Hepatic stellate cell (primary cell): Measurements from ENCODE around the gene C19orf44.

ENCODE experiments used
- DNase-seq: peaks from one replicate; pipeline ENCODE4 v3.0.0; 2011; ENCODE audit warnings: low spot score

C19orf44 gene

DNA sequence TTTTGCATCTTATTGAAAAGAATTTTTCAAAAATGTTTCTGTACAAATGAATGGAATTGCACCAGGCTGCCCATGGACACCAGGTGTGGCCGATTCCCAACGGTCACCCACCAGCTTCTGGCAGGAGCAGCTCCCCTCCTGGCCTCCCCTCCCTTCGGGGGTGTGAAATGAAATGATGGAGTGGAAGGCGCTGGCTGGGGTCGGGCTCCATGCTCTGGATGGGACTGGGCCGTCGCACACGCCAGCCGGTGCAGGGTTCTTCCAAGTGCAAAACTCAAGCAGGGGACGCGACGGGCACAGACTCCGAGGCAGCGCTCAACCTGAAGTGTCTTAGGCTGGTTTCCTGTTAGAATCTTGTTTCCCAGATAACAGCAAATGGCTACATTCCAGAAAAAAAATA, 21.9 kb downstream of the C19orf44 start:
- DNase-seq = no peak

DNA sequence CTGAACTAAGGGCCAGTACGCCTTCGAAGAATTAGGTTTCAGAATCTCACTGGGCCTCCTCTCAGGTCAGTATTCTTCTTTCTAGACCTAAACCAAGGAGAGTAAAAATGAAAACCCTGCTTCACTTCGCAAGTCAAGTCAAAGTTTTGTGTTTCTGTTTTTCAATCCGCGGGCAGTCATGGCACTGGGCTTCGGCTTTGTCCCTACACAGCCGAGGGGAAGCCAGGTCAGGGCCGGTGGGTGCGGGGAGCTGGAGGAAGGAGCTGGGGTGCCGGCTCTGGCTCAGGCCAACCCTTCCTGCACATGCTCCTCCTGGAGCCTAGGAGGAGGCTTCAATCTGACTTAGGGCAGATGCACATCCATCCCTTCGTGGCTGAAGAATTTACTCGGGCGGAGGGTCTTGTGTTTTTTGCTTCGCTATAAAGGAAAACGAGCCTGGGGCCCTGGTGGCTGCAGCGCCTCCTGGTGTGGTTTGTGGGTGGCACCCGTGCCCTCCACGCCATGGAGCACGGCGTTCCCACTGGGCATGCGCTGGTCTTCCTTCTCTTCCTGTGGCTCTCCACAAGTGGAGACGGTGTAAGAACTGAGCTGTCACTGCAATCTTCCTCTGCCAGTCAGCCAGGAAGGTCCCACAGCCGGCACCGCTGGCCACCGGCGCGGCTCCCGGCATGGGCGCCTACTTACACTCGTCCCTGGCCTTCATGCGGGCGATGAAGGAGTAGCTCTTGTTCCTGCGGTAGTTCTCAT, 22.5 kb downstream of the C19orf44 start:
- no peak for DNase-seq

DNA sequence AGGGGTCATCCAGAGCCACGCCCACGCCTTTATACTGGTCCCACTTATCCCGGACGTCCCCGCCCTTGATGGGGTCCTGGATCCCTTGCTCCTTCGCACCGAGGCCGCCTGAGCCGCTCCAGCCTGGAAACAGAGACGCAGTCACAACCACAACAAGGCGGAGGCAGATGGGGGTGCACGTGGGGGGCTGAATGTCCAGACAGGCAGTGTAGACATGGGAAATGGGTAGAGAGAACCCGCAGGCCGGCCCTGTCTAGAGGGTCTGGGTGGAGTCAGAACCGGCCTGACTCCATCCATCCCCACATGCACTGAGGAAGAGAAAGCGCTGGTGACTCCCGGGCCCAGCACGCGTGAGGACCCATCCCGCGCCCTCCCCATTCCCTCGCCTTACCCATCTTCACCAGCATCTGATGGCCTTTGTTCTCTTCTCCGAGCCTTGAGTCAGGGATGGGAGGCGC, 23.1 kb downstream of the C19orf44 start:
- DNase-seq = no peak

DNA sequence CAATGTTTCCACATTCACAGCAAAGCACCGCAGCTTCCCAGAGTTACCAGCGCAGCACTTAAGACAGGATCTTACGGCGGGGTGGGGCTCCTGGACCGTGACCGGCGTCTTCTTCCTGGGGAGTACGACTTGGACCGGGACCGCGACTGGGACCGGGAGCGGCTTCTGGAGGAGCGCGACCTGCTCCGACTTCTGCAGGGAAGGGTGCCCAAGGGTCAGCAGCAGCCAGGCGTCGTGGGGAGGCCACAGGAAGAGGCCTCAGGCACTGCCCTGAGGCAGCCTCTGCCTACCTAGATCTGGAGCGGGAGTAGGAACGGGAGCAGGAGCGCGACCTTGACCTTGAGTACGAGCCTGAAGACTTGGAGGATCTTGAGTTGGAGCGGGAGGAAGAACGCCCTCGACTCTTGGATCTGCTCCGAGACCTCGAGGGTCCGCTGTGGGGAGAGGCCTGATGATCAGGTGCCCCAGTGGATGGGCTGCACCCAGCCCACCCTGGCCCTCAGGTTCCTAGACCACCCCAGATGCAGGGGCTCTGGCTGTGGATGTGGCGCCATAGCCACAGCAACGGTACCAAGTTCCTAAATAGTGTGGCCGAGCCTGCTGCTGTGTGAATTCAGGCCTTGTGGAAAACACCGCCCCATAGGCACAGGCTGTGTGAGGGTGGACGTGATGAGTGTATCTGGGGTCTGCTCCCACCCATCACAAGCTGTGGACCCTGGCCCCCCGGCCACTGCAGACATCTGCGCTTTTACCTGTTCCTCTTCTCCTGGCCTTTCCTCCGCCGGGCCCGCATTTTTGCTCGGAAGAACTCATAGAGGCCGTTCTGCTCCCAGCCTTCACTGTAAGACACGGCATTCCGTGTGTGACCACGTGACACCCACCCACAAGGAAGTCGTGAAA, 24.1 kb downstream of the C19orf44 start:
- DNase-seq = no peak

DNA sequence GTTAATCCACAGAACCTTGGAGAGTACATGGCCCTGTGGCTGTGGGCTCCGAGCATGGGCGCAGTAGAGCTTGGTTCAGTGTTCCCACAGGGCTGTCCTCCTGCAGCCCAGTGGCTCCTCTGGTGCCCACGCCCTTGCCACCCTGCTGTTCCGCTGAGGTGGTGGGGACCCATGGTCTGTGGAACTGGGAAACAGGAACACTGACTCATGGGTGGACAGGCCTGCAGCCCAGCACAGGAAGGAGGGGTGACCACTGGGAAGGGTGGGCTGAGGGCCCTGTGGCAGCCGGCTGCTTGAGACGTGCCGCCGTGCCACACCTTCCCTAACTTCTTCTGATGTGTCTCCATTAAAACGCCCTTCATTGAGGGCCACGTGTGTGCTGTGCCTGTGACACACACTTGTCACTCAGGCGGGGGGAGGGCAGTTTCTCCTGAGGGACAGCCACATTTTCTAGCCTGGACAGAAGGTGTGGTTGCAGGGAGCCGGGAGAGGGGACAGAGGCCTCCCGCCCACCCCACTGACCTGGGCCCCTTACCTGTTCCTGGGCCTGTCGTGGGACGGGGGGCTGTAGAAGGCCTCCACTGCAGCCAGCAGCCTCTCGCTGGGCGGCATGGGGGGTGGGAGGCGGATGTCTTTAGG, 24.9 kb downstream of the C19orf44 start:
- no peak for DNase-seq

DNA sequence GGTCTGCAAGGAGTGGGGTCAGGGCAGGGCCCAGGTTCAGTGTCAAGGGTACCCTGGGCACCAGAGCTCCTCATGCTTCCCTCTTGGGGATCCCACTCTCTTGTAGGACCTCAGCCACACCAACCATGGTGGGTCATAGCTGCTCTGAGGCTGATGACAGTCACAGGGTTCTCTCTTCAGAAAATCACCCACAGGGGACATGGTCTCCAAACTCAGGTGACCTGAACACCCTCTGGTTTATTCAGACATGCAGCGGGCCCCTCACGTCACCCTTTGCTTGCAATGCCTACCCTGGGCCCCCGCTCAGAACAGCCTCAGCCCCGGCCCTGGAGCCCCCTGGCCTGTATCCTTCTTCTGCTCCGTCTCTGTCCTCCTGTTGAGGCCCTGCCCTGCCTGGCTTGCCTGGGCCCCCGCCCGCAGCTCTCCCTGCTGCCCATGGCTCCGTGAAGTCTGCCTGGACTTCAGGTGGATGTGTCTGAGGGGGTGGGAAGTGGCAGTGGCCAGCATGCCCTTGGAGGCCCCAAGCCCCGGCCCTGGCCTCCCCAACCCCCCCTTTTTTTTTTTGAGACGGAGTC, 25.6 kb downstream of the C19orf44 start:
- no peak for DNase-seq

DNA sequence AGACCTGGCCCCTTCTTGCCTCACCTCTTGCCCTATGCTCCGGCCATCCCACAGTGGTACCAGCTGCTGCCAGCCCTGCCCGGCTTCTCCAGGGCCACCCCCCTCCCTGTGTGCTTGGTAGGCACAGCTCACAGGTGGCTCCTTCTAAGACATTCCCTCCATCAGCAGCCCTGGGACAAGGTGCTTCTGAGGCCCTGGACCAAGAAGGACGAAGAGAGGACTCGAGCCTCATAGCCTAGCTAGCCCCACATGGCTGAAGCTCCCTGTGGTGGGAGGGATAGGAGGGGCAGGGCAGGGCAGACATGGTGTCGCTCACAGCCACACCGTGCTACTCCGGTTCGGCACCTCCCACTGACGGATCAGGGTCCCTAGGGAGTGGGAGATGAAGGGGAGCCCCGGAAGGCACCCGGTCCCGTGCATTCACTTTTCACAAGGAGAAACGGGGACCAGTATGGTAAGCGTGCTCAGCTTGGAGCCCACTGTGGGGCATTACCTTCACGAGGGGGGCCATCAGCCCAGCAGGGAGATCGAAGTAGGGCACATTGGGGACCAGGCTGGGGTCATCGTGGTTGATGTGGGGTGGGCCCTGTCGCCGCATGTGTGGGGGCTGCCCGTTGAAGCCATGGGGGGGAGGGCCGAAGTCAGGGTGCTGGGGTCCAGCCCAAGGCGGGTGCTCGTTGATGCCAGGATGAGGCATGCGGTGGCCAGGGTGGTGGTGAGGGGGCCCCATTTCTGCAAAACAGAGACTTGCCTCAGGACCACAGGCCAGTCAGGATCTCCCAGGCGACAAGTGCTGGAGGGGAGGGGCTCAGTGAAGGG, 26.6 kb downstream of the C19orf44 start:
- DNase-seq = no peak

DNA sequence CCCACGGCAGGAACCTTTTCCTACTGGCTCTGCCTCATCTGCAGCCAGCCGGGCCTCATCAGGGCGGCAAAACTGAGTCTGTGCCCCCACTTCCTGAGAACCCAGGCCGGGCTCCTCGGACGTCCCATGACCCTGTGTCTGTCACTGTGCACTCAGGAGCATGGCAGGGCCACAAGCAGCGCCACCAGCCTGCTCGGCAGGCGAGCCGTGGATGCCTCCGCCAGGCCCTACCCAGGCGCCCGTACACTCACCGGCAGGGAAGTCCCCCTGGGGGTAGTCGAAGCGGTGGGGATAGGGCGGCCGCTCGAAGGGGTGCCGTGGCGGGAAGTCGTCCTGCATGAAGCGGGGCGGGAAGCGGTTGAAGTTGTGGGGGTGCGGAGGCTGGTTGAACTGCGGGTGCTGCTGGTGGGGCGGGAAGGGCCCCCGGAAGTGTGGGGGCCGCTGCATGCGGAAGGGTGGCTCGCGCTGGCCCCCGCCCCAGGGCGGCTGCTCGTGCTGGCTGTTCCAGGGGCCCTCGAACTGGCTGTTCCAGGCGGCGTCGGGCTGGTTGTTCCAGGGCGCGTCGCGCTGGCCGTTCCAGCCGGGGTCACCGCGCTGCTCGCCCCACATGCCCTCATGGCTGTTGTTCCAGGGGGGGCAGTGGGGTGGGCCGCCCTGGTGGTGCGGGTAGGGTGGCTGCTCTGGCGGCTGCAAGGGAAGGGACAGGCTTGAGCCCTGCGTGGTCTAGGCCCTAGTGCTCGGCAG, 29.0 kb downstream of the C19orf44 start:
- no peak for DNase-seq

DNA sequence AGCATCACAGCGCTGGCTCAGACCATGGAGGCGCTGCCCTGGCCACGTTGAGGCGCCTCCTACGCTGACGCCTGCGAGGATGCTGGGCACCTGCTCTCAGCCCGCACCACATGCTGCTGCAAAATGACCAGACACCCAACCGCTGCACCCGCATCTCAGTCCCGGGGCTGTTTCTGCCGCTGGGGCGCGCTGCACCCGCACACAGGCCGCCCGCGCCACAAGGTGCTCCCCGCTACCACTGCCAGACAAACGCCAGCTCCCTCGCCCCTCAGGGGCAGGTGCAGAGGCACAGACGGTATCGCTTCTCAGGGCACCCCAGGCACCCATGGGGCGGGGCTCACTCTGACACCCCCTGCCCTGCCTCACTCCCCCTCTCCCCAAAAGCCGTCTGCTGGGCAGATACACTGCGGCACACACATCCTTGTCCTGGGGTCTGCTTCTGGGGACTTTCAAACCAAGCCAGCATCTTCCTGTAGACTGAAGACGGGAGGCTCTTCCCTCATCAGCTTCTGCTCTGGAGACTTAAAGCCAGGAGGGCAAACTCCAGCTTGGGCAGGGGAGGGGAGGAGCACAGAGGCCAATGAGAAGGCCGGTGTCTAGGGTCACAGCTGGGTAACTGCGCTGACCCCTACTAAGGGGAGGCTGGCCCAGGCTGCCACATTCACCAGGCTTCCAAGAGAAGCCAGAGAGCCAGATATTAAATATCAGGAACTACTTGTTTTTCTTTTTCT, 29.7 kb downstream of the C19orf44 start:
- DNase-seq = no peak

DNA sequence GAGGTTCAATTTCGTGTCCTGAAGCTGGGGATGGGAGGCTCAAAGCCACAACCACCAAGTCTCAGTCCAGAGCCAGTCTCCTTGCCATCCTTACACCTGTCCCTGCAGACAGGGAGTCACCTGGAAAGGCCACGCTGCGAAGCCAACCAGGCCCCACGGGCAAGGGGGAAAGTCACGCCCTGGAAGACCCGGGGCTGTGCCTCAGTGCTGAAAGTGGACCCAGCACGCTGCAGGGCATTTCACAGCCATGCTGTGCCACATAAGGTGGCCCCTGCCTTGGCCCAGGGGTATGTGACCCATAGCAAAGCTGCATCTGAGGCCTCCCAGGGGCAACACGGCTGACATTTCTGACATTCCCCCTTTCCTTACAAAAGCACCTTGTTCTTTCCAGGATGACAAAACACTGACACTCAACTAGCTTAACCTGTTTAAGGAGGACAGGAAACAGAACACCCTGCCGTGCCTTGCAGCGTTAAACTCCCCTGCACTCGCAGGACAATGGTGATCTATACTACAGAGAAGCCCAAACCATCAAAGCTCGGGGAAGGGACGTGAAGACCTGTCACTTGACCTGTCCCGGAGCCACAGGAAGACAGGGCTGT, 31.2 kb downstream of the C19orf44 start:
- no peak for DNase-seq

DNA sequence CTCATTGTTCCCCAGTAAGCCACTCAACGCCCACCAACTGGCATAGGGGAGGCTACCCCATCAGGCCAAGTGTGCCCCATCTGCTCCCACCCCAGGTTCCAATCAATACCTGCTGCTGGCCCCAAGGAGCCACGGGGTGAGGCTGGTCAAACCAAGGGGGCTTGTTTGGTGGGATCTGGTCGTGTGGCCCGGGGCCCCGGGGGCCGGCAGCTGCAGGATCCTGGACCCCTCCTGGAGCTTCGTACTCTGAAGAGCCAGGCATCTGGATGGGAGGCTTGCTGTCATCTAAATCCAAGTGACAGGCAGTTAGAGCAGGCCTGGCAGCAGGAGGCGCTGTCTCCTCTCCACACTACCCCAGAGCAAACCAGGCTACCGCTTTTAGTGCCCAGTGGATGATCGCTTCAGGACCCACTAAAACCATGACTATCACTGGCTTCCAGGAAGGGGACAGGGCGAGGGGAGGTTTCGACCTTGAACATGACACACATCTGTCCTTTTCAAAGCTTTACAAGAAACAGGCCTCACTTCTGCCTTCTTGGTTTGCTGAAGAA, 31.9 kb downstream of the C19orf44 start:
- no peak for DNase-seq

DNA sequence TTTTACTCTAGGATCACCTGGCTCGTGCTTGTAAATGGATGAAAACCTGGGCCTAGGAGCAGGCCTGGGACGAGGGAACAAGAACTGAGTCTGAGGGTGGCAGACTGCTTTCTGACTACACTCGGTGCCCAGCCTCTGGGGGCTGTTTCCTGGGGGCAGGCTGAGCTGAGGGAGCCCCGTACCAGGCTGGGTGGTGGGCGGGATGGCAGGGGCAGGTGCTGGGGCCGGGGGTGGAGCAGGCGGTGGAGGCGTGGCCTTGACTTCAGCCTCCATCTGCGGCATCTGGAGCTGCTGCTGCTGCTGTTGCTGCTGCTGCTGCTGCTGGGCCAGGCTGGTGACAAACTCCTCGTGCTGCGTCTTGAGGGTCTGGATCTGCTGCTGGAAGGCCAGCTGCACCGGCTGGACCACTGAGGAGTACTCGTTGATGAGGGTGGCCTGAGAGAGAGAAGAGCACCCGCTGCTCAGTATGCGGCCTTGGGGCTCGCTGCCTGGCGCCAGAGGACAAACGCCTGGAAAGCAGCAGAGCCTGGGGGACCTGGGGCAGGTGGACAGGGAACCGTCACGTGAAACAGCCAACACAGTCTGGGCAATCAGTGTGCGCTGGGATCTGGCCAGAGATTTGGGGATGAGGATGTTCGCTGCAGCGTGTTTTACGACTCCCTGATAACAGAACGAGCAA, 33.4 kb downstream of the C19orf44 start:
- DNase-seq = no peak

DNA sequence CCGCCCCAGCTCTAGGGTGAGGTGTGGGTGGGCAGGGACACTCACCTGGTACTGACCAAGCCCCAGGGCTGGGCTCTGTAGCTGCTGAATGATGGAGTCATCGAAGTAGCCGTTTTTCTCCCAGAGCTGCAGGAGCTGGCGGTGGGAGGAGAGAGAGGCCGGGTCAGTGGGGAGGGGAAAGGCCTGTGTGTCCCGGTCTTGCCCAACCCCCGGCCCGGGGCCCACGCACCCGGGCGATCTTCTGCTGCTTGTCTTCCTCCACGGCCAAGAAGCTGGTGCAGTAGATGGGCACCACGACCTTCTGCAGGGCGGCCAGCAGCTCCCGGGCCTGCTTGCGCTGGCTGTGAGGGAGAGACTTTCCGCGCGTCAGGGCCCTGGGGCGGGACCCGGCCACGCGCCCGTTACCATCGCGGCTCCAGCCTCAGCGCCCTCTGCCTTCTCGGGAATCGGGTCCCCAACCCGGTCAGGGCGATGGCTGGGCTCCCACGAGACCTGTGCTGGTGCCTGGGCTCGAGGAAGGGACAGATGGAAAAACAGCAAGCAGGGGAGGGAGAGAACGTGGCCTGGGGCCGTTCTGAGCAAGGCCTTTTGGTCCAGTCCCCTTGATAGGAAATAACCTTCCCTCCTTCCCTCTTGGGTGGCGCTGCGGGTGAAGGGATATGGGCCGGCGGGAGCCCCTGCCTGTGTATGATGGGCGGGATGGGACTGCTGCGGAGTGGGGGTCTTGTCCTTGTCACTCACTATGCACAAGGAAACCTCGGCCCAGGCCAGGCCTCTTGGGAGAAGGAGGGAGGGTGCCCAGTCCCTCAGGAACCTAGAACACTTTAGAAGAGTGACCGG, 34.6 kb downstream of the C19orf44 start:
- no peak for DNase-seq

DNA sequence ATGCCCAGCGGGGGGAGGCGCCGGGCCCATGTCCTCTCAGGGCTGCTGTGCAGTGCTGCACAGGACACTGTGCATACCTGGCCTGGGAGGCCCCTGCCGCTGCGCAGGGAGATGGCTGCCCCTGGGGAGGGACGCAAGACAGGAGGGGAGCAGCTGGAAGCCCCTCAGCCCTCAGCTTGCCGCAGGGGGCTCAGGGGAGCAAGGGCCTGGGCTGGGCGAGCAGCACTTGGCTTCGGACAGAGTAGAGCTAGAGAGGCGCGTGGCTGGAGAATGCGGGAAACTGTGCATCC, 35.1 kb downstream of the C19orf44 start:
- DNase-seq = no peak

DNA sequence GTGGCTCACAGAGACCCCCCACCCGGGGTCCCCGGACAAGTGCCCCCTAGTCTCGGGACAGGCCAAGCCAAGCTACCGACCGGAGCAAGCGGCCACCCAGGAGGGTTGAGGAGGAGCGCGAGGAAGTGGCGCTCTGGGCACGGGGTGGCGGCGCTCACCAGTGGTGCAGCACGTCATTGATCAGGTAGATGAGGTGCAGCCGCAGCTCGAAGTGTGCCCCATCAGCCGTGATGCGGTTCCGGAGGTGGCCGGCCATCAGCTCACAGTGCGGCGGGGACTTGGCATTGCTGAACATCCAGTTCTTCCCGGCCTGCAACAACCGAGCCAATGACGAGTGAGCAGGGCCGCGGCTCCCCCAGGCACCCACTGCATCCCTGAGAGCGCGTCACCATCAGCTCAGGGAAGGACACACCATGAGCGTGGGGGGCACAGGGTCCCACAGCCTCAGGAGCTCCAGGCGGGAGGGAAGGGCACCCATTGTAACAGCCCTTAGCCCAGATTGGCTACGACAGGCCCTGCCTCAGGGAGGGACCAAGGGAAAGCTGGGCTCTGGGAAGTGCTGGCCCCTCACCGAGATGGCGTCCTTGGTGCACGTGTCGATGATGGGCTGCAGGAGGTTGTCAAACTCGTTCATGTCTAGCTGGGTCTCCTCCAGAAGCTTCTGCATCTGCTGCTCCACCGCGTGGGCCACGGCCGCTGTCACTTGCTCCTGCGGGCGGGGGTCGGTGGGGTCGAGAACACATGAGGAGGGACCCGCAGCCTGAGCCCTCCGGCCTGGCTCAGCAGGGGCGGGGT, 36.4 kb downstream of the C19orf44 start:
- DNase-seq = no peak

DNA sequence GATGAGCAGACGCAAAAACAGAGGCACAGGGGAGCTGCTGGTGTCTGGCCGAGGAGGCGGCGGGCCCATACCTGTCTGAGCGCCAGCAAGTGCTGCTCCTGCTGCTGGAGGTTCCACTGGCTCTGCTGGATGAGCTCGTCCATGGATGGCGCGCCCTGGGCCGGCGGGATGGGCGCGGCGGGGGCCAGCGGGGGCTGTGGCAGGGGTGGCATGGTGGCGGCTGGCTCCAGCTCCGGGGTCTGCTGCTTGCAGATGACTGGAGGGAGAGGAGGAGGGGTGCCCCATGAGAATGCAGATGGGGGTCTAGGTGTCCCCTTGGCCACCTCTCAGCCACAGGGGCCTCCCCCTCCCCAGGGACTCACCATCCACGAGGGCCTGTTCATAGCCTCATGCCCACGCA, 39.2 kb downstream of the C19orf44 start:
- no peak for DNase-seq

DNA sequence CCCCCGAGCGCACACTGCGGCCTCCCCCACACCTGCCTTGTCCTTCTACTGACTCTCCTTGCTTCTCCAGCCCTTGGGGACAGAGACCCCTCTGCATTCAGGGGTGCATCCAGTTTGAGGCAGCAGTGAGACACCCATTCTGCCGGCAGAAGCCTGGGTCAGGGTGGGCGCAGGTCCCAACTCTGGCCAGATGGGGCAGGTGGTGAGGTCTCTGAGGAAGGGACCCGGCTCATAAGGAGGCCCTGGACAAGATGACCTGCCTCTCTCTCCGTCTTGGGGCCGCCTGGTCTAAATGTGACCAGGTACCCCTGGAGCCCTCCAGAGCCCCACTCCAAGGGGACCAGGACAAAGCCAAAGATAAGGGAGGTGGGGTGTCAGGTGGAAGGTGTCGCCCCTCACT, 39.9 kb downstream of the C19orf44 start:
- no peak for DNase-seq
